ENCODE results near the gene PLA2G2A.
"Not testable (repeated sequence)": the region's sequence is repeated elsewhere in the genome, so short reads cannot be mapped to it uniquely, and the experiment has no call there.

Gene PLA2G2A, protein sequence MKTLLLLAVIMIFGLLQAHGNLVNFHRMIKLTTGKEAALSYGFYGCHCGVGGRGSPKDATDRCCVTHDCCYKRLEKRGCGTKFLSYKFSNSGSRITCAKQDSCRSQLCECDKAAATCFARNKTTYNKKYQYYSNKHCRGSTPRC

DNA sequence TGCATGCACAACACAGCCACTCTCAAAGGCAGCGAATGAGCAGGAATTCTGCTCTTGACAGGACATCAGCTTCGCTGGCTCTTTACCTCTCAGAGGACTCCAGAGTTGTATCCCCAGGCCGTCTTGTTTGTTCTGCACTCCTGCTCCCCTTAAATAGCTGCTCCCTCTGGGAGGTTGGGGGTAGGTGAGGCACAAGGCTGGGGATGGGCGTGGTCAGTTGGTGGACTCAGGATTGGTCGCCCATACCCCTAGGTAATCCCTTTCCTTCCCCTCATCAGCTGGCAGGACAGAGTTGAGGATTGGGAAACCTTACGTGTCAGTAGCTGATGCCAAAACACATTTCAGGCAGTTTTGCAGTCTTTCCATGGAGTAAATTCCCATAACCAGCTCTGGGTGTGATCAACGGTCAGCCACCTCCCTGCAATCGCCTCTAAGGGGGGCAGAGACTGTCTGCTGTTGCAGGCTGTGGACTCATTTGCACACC, at the start of gene PLA2G2A:
Gene PLA2G2A (minus strand): TSS at position 125 of the 484 bp plus-strand sequence. CDS start 845 bp downstream, outside the sequence.
- Histone ChIP-seq H3K4me3 (ENCODE audit: low read length) (no peak within 1 kb of the TSS), H3K4me1 (ENCODE audit: control insufficient read depth, insufficient read depth, low read length) (peaks cover 1% of the 10 kb centered on the region; the same call in 1 of the 2 replicates), H3K9me3 (ENCODE audit: control insufficient read depth, insufficient read depth, low read length) (no peaks in the 10 kb centered on the region), H3K36me3 (ENCODE audit: control insufficient read depth, insufficient read depth, low read length) (no peaks in the 10 kb centered on the region), H3K27ac (ENCODE audit: low read length) (no peak within 1 kb of the TSS), H3K27me3 (ENCODE audit: control insufficient read depth, insufficient read depth, low read length) (no peaks in the 10 kb centered on the region)
- no peak for DNase-seq (ENCODE audit: low read depth, low spot score)
- WGBS (ENCODE audit: insufficient coverage, insufficient read length) = no CpG with 5 or more reads among the region's 8 CpGs

DNA sequence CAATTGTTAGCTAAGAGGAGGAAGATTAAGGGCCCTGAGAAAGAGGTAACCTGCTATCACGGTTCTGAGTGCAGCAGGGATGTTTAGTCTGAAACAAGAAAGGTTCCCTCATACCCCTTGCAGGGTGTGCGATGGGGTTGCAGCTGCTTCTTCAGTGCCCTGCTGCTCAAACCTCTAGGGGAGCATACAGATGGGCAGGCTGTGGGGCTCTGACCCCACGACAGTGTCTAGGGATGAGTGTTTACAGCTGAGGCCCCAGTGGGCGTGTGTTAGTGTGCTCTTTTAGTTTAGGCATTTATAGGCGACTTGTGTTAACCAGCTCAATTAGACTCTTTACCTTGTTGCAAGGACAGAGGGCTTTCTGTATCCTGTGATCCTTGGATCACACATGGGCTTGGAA, 49.3 kb upstream of the PLA2G2A start:
- WGBS (ENCODE audit: insufficient coverage, insufficient read length) = no CpG with 5 or more reads among the region's 5 CpGs
- no peak for DNase-seq (ENCODE audit: low read depth, low spot score)
- Histone ChIP-seq H3K36me3 (ENCODE audit: control insufficient read depth, insufficient read depth, low read length) (no peaks in the 10 kb centered on the region), H3K4me1 (ENCODE audit: control insufficient read depth, insufficient read depth, low read length) (no peaks in the 10 kb centered on the region; the same call in 1 of the 2 replicates), H3K4me3 (ENCODE audit: low read length) (no peak overlapping the region), H3K27me3 (ENCODE audit: control insufficient read depth, insufficient read depth, low read length) (no peaks in the 10 kb centered on the region), H3K27ac (ENCODE audit: low read length) (no peak overlapping the region), H3K9me3 (ENCODE audit: control insufficient read depth, insufficient read depth, low read length) (no peaks in the 10 kb centered on the region)

GRCh38 chr1:20028125-20028524, 48.7 kb upstream of the PLA2G2A start:
- Histone ChIP-seq H3K4me3 (ENCODE audit: low read length) (no peak overlapping the region), H3K27ac (ENCODE audit: low read length) (no peak overlapping the region), H3K36me3 (ENCODE audit: control insufficient read depth, insufficient read depth, low read length) (no peaks in the 10 kb centered on the region), H3K9me3 (ENCODE audit: control insufficient read depth, insufficient read depth, low read length) (no peaks in the 10 kb centered on the region), H3K4me1 (ENCODE audit: control insufficient read depth, insufficient read depth, low read length) (no peaks in the 10 kb centered on the region; the same call in 1 of the 2 replicates), H3K27me3 (ENCODE audit: control insufficient read depth, insufficient read depth, low read length) (no peaks in the 10 kb centered on the region)
- whole genome bisulfite sequencing (ENCODE audit: insufficient coverage, insufficient read length) = no CpG with 5 or more reads among the region's 5 CpGs
- DNase-seq (ENCODE audit: low read depth, low spot score) = no peak

DNA sequence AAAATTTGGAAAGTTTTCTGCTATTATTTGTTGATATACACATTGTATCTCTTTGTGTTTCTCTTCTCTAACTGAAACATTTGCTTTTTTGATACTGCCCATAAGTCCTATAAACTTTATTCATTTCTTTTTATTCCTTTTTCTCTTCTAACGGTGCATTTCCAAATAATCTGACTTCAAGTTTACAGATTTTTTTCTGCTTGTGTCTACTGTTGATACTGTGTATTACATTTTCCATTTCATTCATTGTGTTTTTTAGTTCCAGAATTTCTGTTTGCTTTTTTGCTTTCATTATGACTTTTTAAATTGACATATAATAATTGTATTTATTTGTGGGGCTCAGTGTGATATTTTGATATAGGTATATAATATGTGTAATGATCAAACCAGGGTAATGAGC, 38.3 kb upstream of the PLA2G2A start:
- H3K27ac ChIP-seq (ENCODE audit: low read length) = no peak overlapping the region
- H3K27me3 ChIP-seq (ENCODE audit: control insufficient read depth, insufficient read depth, low read length) = no peaks in the 10 kb centered on the region
- no peak for DNase-seq (ENCODE audit: low read depth, low spot score)
- no peaks in the 10 kb centered on the region for H3K36me3 ChIP-seq (ENCODE audit: control insufficient read depth, insufficient read depth, low read length)
- 100% methylated on average over 1 of the region's 1 CpG for WGBS (ENCODE audit: insufficient coverage, insufficient read length)
- no peak overlapping the region for H3K4me3 ChIP-seq (ENCODE audit: low read length)
- no peaks in the 10 kb centered on the region for H3K4me1 ChIP-seq (ENCODE audit: control insufficient read depth, insufficient read depth, low read length)
- H3K9me3 ChIP-seq (ENCODE audit: control insufficient read depth, insufficient read depth, low read length) = no peaks in the 10 kb centered on the region

GRCh38 chr1:20014153-20014552, 34.7 kb upstream of the PLA2G2A start:
- DNase-seq (ENCODE audit: low read depth, low spot score) = no peak
- Histone ChIP-seq H3K4me1 (ENCODE audit: control insufficient read depth, insufficient read depth, low read length) (no peaks in the 10 kb centered on the region), H3K27ac (ENCODE audit: low read length) (no peak overlapping the region), H3K36me3 (ENCODE audit: control insufficient read depth, insufficient read depth, low read length) (no peaks in the 10 kb centered on the region), H3K9me3 (ENCODE audit: control insufficient read depth, insufficient read depth, low read length) (no peaks in the 10 kb centered on the region), H3K4me3 (ENCODE audit: low read length) (no peak overlapping the region), H3K27me3 (ENCODE audit: control insufficient read depth, insufficient read depth, low read length) (no peaks in the 10 kb centered on the region)
- no CpG with 5 or more reads among the region's 2 CpGs for WGBS (ENCODE audit: insufficient coverage, insufficient read length)

GRCh38 chr1:20010016-20010415, 30.6 kb upstream of the PLA2G2A start:
- DNase-seq (ENCODE audit: low read depth, low spot score) = no peak
- H3K9me3 ChIP-seq (ENCODE audit: control insufficient read depth, insufficient read depth, low read length) = peaks cover 1% of the 10 kb centered on the region; the same call in 1 of the 2 replicates
- no CpG with 5 or more reads among the region's 1 CpG for WGBS (ENCODE audit: insufficient coverage, insufficient read length)
- no peaks in the 10 kb centered on the region for H3K27me3 ChIP-seq (ENCODE audit: control insufficient read depth, insufficient read depth, low read length)
- H3K36me3 ChIP-seq (ENCODE audit: control insufficient read depth, insufficient read depth, low read length) = no peaks in the 10 kb centered on the region
- H3K4me3 ChIP-seq (ENCODE audit: low read length) = no peak overlapping the region
- H3K4me1 ChIP-seq (ENCODE audit: control insufficient read depth, insufficient read depth, low read length) = no peaks in the 10 kb centered on the region
- no peak overlapping the region for H3K27ac ChIP-seq (ENCODE audit: low read length)

- H3K27me3 ChIP-seq (ENCODE audit: control insufficient read depth, insufficient read depth, low read length) = no peaks in the 10 kb centered on the region
- no peaks in the 10 kb centered on the region for H3K4me1 ChIP-seq (ENCODE audit: control insufficient read depth, insufficient read depth, low read length)
- WGBS (ENCODE audit: insufficient coverage, insufficient read length) = no CpG with 5 or more reads among the region's 1 CpG
- no peak for DNase-seq (ENCODE audit: low read depth, low spot score)
- no peak overlapping the region for H3K27ac ChIP-seq (ENCODE audit: low read length)
- H3K9me3 ChIP-seq (ENCODE audit: control insufficient read depth, insufficient read depth, low read length) = peaks cover 1% of the 10 kb centered on the region; the same call in 1 of the 2 replicates
- H3K4me3 ChIP-seq (ENCODE audit: low read length) = no peak overlapping the region
- no peaks in the 10 kb centered on the region for H3K36me3 ChIP-seq (ENCODE audit: control insufficient read depth, insufficient read depth, low read length)
Observed at GRCh38 chr1:20009212-20009611, 29.8 kb upstream of the PLA2G2A start.

DNA sequence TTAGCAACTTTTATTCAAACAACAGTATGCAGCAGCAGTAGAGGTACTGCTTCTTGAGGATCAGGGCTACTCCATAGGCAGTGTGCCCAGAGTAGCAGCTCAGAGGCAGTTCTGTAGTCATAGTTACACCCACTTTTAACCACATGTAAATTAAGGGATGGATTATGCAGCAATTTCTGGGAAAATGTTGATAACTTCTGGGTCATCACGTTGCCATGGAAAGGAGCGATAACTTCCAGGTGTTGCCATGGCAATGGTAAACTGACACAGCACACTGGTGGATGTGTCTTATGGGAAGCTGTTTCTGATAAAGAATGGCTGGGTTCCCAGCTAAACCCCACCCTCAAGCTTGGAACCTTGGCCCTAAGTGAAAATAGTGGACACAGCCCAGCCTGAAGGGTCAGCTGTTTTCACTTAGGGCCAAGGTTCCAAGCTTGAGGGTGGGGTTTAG, 29.0 kb upstream of the PLA2G2A start:
- Histone ChIP-seq H3K36me3 (ENCODE audit: control insufficient read depth, insufficient read depth, low read length) (no peaks in the 10 kb centered on the region), H3K4me1 (ENCODE audit: control insufficient read depth, insufficient read depth, low read length) (no peaks in the 10 kb centered on the region), H3K27me3 (ENCODE audit: control insufficient read depth, insufficient read depth, low read length) (no peaks in the 10 kb centered on the region), H3K4me3 (ENCODE audit: low read length) (no peak overlapping the region), H3K27ac (ENCODE audit: low read length) (no peak overlapping the region), H3K9me3 (ENCODE audit: control insufficient read depth, insufficient read depth, low read length) (peaks cover 1% of the 10 kb centered on the region; the same call in 1 of the 2 replicates)
- DNase-seq (ENCODE audit: low read depth, low spot score) = no peak
- no CpG with 5 or more reads among the region's 2 CpGs for WGBS (ENCODE audit: insufficient coverage, insufficient read length)

DNA sequence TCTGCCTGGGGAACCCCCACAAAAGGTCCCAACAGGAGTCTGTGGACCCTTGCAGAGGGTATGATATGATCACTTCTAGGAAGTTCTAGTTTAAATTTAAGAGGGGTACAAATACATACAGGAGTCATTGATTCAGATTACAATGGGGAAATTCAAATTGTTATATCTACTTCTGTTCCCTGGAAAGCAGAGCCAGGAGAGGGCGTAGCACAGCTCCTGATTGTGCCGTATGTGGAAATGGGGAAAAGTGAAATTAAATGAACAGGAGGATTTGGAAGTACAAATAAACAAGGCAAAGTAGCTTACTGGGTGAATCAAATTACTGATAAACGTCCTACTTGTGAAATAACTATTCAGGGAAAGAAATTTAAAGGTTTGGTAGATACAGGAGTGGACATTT, 19.4 kb upstream of the PLA2G2A start:
- WGBS (ENCODE audit: insufficient coverage, insufficient read length) = no CpG with 5 or more reads among the region's 3 CpGs
- not testable (repeated sequence) for H3K27me3 ChIP-seq (ENCODE audit: control insufficient read depth, insufficient read depth, low read length); H3K36me3 ChIP-seq (ENCODE audit: control insufficient read depth, insufficient read depth, low read length); H3K27ac ChIP-seq (ENCODE audit: low read length); H3K4me3 ChIP-seq (ENCODE audit: low read length); H3K4me1 ChIP-seq (ENCODE audit: control insufficient read depth, insufficient read depth, low read length); H3K9me3 ChIP-seq (ENCODE audit: control insufficient read depth, insufficient read depth, low read length); DNase-seq (ENCODE audit: low read depth, low spot score)

- WGBS (ENCODE audit: insufficient coverage, insufficient read length) = no CpG with 5 or more reads among the region's 2 CpGs
- no peaks in the 10 kb centered on the region for H3K27me3 ChIP-seq (ENCODE audit: control insufficient read depth, insufficient read depth, low read length)
- H3K36me3 ChIP-seq (ENCODE audit: control insufficient read depth, insufficient read depth, low read length) = no peaks in the 10 kb centered on the region
- no peak overlapping the region for H3K4me3 ChIP-seq (ENCODE audit: low read length)
- DNase-seq (ENCODE audit: low read depth, low spot score) = no peak
- H3K4me1 ChIP-seq (ENCODE audit: control insufficient read depth, insufficient read depth, low read length) = peaks cover 2% of the 10 kb centered on the region; the same call in 1 of the 2 replicates
- no peak overlapping the region for H3K27ac ChIP-seq (ENCODE audit: low read length)
- H3K9me3 ChIP-seq (ENCODE audit: control insufficient read depth, insufficient read depth, low read length) = no peaks in the 10 kb centered on the region; the same call in 1 of the 2 replicates
Observed at GRCh38 chr1:19990689-19991088, 11.3 kb upstream of the PLA2G2A start.

DNA sequence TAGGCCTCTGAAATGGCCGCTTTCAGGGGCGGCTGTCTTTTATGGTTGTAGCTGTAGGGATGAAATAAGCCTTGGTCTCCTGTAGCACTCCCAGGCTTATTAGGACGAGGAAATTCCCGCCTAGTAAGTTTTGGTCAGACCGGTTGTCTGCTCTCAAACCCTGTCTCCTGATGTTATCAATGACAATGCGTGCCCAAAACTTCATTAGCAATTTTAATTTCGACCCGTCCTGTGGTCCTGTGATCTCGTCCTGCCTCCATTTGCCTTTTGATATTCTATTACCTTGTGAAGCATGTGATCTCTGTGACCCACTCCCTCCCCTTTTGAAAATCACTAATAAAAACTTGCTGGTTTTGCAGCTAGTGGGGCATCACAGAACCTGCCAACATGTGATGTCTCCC, 10.8 kb upstream of the PLA2G2A start:
- no CpG with 5 or more reads among the region's 9 CpGs for WGBS (ENCODE audit: insufficient coverage, insufficient read length)
- H3K27ac ChIP-seq (ENCODE audit: low read length); H3K9me3 ChIP-seq (ENCODE audit: control insufficient read depth, insufficient read depth, low read length); H3K27me3 ChIP-seq (ENCODE audit: control insufficient read depth, insufficient read depth, low read length); H3K4me3 ChIP-seq (ENCODE audit: low read length); H3K4me1 ChIP-seq (ENCODE audit: control insufficient read depth, insufficient read depth, low read length); H3K36me3 ChIP-seq (ENCODE audit: control insufficient read depth, insufficient read depth, low read length): not testable (repeated sequence)
- DNase-seq (ENCODE audit: low read depth, low spot score) = peak; percentile 57
